ENCODE results near the gene WDFY3. TPM values are rescaled to one million over a fixed set of nuclear protein-coding genes. Genes with fewer than 3 reads are reported as not detected.

The WDFY3 gene
- total and polyA plus RNA-seq, 3 experiments from 2014 or later: 0.53 to 0.85 TPM; not detected in 1

- Mint-ChIP-seq H3K4me3 (no peak overlapping the region), H3K4me1 (no peaks in the 10 kb centered on the region), H3K36me3 (no peaks in the 10 kb centered on the region), H3K27ac (no peak overlapping the region), H3K27me3 (no peaks in the 10 kb centered on the region), H3K9me3 (peaks cover 0 to 6% (median 0%) of the 10 kb centered on the region in 5 donors)
- Histone ChIP-seq H3K4me1 (ENCODE audit: insufficient read depth, low read length) (no peaks in the 10 kb centered on the region), H3K36me3 (ENCODE audit: insufficient read depth, low read length) (no peaks in the 10 kb centered on the region), H3K27ac (ENCODE audit: low read depth, low read length) (no peak overlapping the region), H3K9me3 (ENCODE audit: low read length) (no peaks in the 10 kb centered on the region), H3K4me3 (ENCODE audit: low read length) (no peak overlapping the region), H3K27me3 (ENCODE audit: insufficient read depth, low read length, poor library complexity, severe bottlenecking) (no peaks in the 10 kb centered on the region)
- CTCF ChIA-PET: no interaction called here
- POLR2A ChIA-PET: no interaction called here
- no peak for DNase-seq
Measured at GRCh38 chr4:84913176-84913575, 53.3 kb downstream of the WDFY3 start.

GRCh38 chr4:84912741-84913140, 53.7 kb downstream of the WDFY3 start:
- Mint-ChIP-seq H3K9me3 (peaks cover 0 to 6% (median 0%) of the 10 kb centered on the region in 5 donors), H3K4me1 (no peaks in the 10 kb centered on the region), H3K27me3 (no peaks in the 10 kb centered on the region), H3K36me3 (no peaks in the 10 kb centered on the region), H3K4me3 (no peak overlapping the region), H3K27ac (no peak overlapping the region)
- ChIA-PET CTCF (no interaction called here), POLR2A (no interaction called here)
- Histone ChIP-seq H3K27me3 (ENCODE audit: insufficient read depth, low read length, poor library complexity, severe bottlenecking) (no peaks in the 10 kb centered on the region), H3K4me1 (ENCODE audit: insufficient read depth, low read length) (no peaks in the 10 kb centered on the region), H3K4me3 (ENCODE audit: low read length) (no peak overlapping the region), H3K27ac (ENCODE audit: low read depth, low read length) (no peak overlapping the region), H3K36me3 (ENCODE audit: insufficient read depth, low read length) (no peaks in the 10 kb centered on the region), H3K9me3 (ENCODE audit: low read length) (no peaks in the 10 kb centered on the region)
- DNase-seq: no peak

- Histone ChIP-seq H3K36me3 (ENCODE audit: insufficient read depth, low read length) (no peaks in the 10 kb centered on the region), H3K27ac (ENCODE audit: low read depth, low read length) (no peak overlapping the region), H3K9me3 (ENCODE audit: low read length) (no peaks in the 10 kb centered on the region), H3K4me3 (ENCODE audit: low read length) (no peak overlapping the region), H3K4me1 (ENCODE audit: insufficient read depth, low read length) (no peaks in the 10 kb centered on the region), H3K27me3 (ENCODE audit: insufficient read depth, low read length, poor library complexity, severe bottlenecking) (no peaks in the 10 kb centered on the region)
- DNase-seq: no peak
- ChIA-PET CTCF (no interaction called here), POLR2A (no interaction called here)
- H3K4me1 Mint-ChIP-seq: no peaks in the 10 kb centered on the region
- H3K4me3 Mint-ChIP-seq: no peak overlapping the region
- H3K27ac Mint-ChIP-seq: no peak overlapping the region
- no peaks in the 10 kb centered on the region for H3K36me3 Mint-ChIP-seq
- H3K9me3 Mint-ChIP-seq: peaks cover 0 to 10% (median 7%) of the 10 kb centered on the region in 5 donors
- no peaks in the 10 kb centered on the region for H3K27me3 Mint-ChIP-seq
Measured at GRCh38 chr4:84908876-84909275, 57.6 kb downstream of the WDFY3 start.

GRCh38 chr4:84907145-84907544, 59.3 kb downstream of the WDFY3 start:
- CTCF ChIA-PET: no interaction called here
- peaks cover 0 to 7% (median 6%) of the 10 kb centered on the region in 5 donors for H3K9me3 Mint-ChIP-seq
- H3K27ac ChIP-seq (ENCODE audit: low read depth, low read length): no peak overlapping the region
- H3K4me3 ChIP-seq (ENCODE audit: low read length): no peak overlapping the region
- no peaks in the 10 kb centered on the region for H3K9me3 ChIP-seq (ENCODE audit: low read length)
- no peaks in the 10 kb centered on the region for H3K27me3 ChIP-seq (ENCODE audit: insufficient read depth, low read length, poor library complexity, severe bottlenecking)
- H3K36me3 Mint-ChIP-seq: no peaks in the 10 kb centered on the region
- no peaks in the 10 kb centered on the region for H3K4me1 Mint-ChIP-seq
- no peak for DNase-seq
- no peak overlapping the region for H3K4me3 Mint-ChIP-seq
- H3K4me1 ChIP-seq (ENCODE audit: insufficient read depth, low read length): no peaks in the 10 kb centered on the region
- H3K36me3 ChIP-seq (ENCODE audit: insufficient read depth, low read length): no peaks in the 10 kb centered on the region
- H3K27ac Mint-ChIP-seq: no peak overlapping the region
- POLR2A ChIA-PET: no interaction called here
- no peaks in the 10 kb centered on the region for H3K27me3 Mint-ChIP-seq

GRCh38 chr4:84905646-84906045, 60.8 kb downstream of the WDFY3 start:
- Mint-ChIP-seq H3K27ac (peak overlapping the region in 1 of 8 donors; percentile 2), H3K4me1 (no peaks in the 10 kb centered on the region), H3K9me3 (peaks cover 0 to 7% (median 5%) of the 10 kb centered on the region in 5 donors), H3K4me3 (no peak overlapping the region), H3K27me3 (no peaks in the 10 kb centered on the region), H3K36me3 (no peaks in the 10 kb centered on the region)
- Histone ChIP-seq H3K4me1 (ENCODE audit: insufficient read depth, low read length) (no peaks in the 10 kb centered on the region), H3K27me3 (ENCODE audit: insufficient read depth, low read length, poor library complexity, severe bottlenecking) (no peaks in the 10 kb centered on the region), H3K9me3 (ENCODE audit: low read length) (no peaks in the 10 kb centered on the region), H3K4me3 (ENCODE audit: low read length) (no peak overlapping the region), H3K27ac (ENCODE audit: low read depth, low read length) (no peak overlapping the region), H3K36me3 (ENCODE audit: insufficient read depth, low read length) (no peaks in the 10 kb centered on the region)
- no peak for DNase-seq
- ChIA-PET CTCF (no interaction called here), POLR2A (no interaction called here)

- no peak overlapping the region for H3K27ac Mint-ChIP-seq
- POLR2A ChIA-PET: no interaction called here
Measured at GRCh38 chr4:84901740-84902281, 64.7 kb downstream of the WDFY3 start.

GRCh38 chr4:84901173-84901572, 65.3 kb downstream of the WDFY3 start:
- no peak overlapping the region for H3K27ac ChIP-seq (ENCODE audit: low read depth, low read length)
- Mint-ChIP-seq H3K4me3 (no peak overlapping the region), H3K4me1 (no peaks in the 10 kb centered on the region), H3K27me3 (no peaks in the 10 kb centered on the region), H3K9me3 (peaks cover 1 to 8% (median 5%) of the 10 kb centered on the region in 5 donors), H3K27ac (no peak overlapping the region), H3K36me3 (no peaks in the 10 kb centered on the region)
- no peak overlapping the region for H3K4me3 ChIP-seq (ENCODE audit: low read length)
- no peaks in the 10 kb centered on the region for H3K36me3 ChIP-seq (ENCODE audit: insufficient read depth, low read length)
- H3K4me1 ChIP-seq (ENCODE audit: insufficient read depth, low read length): no peaks in the 10 kb centered on the region
- no peak for DNase-seq
- ChIA-PET CTCF (interaction anchor here (0.8 kb wide), 1 partner anchor 183 kb away, joined by 3 read pairs; no protein-coding TSS in a partner anchor), POLR2A (no interaction called here)
- H3K27me3 ChIP-seq (ENCODE audit: insufficient read depth, low read length, poor library complexity, severe bottlenecking): no peaks in the 10 kb centered on the region
- no peaks in the 10 kb centered on the region for H3K9me3 ChIP-seq (ENCODE audit: low read length)

More at GRCh38 chr4:84901740-84902281, 64.7 kb downstream of the WDFY3 start:
- Histone ChIP-seq H3K4me3 (ENCODE audit: low read length) (no peak overlapping the region), H3K4me1 (ENCODE audit: insufficient read depth, low read length) (no peaks in the 10 kb centered on the region), H3K9me3 (ENCODE audit: low read length) (no peaks in the 10 kb centered on the region), H3K27ac (ENCODE audit: low read depth, low read length) (no peak overlapping the region), H3K27me3 (ENCODE audit: insufficient read depth, low read length, poor library complexity, severe bottlenecking) (no peaks in the 10 kb centered on the region), H3K36me3 (ENCODE audit: insufficient read depth, low read length) (no peaks in the 10 kb centered on the region)
- H3K9me3 Mint-ChIP-seq: peaks cover 1 to 8% (median 5%) of the 10 kb centered on the region in 5 donors
- no peak for DNase-seq
- CTCF ChIA-PET: no interaction called here
- H3K27me3 Mint-ChIP-seq: no peaks in the 10 kb centered on the region
- H3K4me3 Mint-ChIP-seq: no peak overlapping the region
- H3K4me1 Mint-ChIP-seq: no peaks in the 10 kb centered on the region
- no peaks in the 10 kb centered on the region for H3K36me3 Mint-ChIP-seq

- POLR2A ChIA-PET: no interaction called here
- H3K36me3 Mint-ChIP-seq: no peaks in the 10 kb centered on the region
- DNase-seq: no peak
Measured at GRCh38 chr4:84899616-84900015, 66.9 kb downstream of the WDFY3 start.

GRCh38 chr4:84897516-84897915, 69.0 kb downstream of the WDFY3 start:
- no peaks in the 10 kb centered on the region for H3K27me3 ChIP-seq (ENCODE audit: insufficient read depth, low read length, poor library complexity, severe bottlenecking)
- ChIA-PET CTCF (no interaction called here), POLR2A (no interaction called here)
- Mint-ChIP-seq H3K4me3 (no peak overlapping the region), H3K4me1 (no peaks in the 10 kb centered on the region), H3K27me3 (no peaks in the 10 kb centered on the region), H3K36me3 (no peaks in the 10 kb centered on the region), H3K9me3 (peaks cover 0 to 4% (median 1%) of the 10 kb centered on the region in 5 donors), H3K27ac (no peak overlapping the region)
- no peaks in the 10 kb centered on the region for H3K4me1 ChIP-seq (ENCODE audit: insufficient read depth, low read length)
- no peaks in the 10 kb centered on the region for H3K9me3 ChIP-seq (ENCODE audit: low read length)
- no peak overlapping the region for H3K27ac ChIP-seq (ENCODE audit: low read depth, low read length)
- H3K4me3 ChIP-seq (ENCODE audit: low read length): no peak overlapping the region
- DNase-seq: no peak
- H3K36me3 ChIP-seq (ENCODE audit: insufficient read depth, low read length): no peaks in the 10 kb centered on the region

More at GRCh38 chr4:84899616-84900015, 66.9 kb downstream of the WDFY3 start:
- Mint-ChIP-seq H3K4me1 (no peaks in the 10 kb centered on the region), H3K4me3 (no peak overlapping the region), H3K9me3 (peaks cover 1 to 4% (median 4%) of the 10 kb centered on the region in 5 donors), H3K27me3 (no peaks in the 10 kb centered on the region), H3K27ac (no peak overlapping the region)
- H3K27me3 ChIP-seq (ENCODE audit: insufficient read depth, low read length, poor library complexity, severe bottlenecking): no peaks in the 10 kb centered on the region
- H3K27ac ChIP-seq (ENCODE audit: low read depth, low read length): no peak overlapping the region
- H3K36me3 ChIP-seq (ENCODE audit: insufficient read depth, low read length): no peaks in the 10 kb centered on the region
- H3K4me3 ChIP-seq (ENCODE audit: low read length): no peak overlapping the region
- CTCF ChIA-PET: no interaction called here
- H3K9me3 ChIP-seq (ENCODE audit: low read length): no peaks in the 10 kb centered on the region
- H3K4me1 ChIP-seq (ENCODE audit: insufficient read depth, low read length): no peaks in the 10 kb centered on the region

All from CD8-positive, alpha-beta memory T cell (primary cell).